ENCODE measurements around the gene JMY. TPM values are rescaled to one million over a fixed set of nuclear protein-coding genes. Genes with fewer than 3 reads are reported as not detected.

Gene JMY
- total RNA-seq, 4 donors from 2014 or later: 7.8 to 25.1 (median 14.7) TPM

GRCh38 chr5:79295029-79295428, 59.1 kb downstream of the JMY start:
- H3K4me1 ChIP-seq: no peaks in the 10 kb centered on the region
- no peak for TF ChIP-seq POLR2AphosphoS5 (IDR thresholded peaks at IDR 0.05)
- TF ChIP-seq CTCF (IDR thresholded peaks at IDR 0.05): no peak
- no peak for TF ChIP-seq POLR2A (IDR thresholded peaks at IDR 0.05)
- TF ChIP-seq EP300 (IDR thresholded peaks at IDR 0.05; ENCODE audit: low read depth): no peak
- H3K9me3 ChIP-seq: no peaks in the 10 kb centered on the region
- in situ Hi-C loops (cut with MboI; ENCODE audit: low pct_ligation_motif_present in 1 of 4, low pct_unique_long_range_greater_than_20kb in 1 of 4, low sequenced_read_pairs in 3 of 4) (no loop called here), intact Hi-C loops (cut with DNase I; ENCODE audit: low total_unique reads) (loop anchor here (10.0 kb wide), 1 partner anchor 850 kb away; no protein-coding TSS in a partner anchor)
- no peaks in the 10 kb centered on the region for H3K27me3 ChIP-seq
- H3K36me3 ChIP-seq: peaks cover 0 to 22% (median 8%) of the 10 kb centered on the region in 4 donors
- H3K4me3 ChIP-seq: no peak overlapping the region
- 85 to 95% methylated on average over 2 of the region's 2 CpGs for WGBS, 2 donors (ENCODE audit: low coverage in 1 of 2)
- no peak overlapping the region for H3K27ac ChIP-seq
- DNase-seq: no peak

GRCh38 chr5:79297661-79298060, 61.7 kb downstream of the JMY start:
- 88 to 100% methylated on average over 1 to 4 of the region's 4 CpGs for WGBS, 2 donors (ENCODE audit: low coverage in 1 of 2)
- TF ChIP-seq POLR2A (IDR thresholded peaks at IDR 0.05): no peak
- TF ChIP-seq CTCF (IDR thresholded peaks at IDR 0.05): no peak
- no peak for TF ChIP-seq EP300 (IDR thresholded peaks at IDR 0.05; ENCODE audit: low read depth)
- intact Hi-C loops (cut with DNase I; ENCODE audit: low total_unique reads): loop anchor here (10.0 kb wide), 1 partner anchor 847 kb away; no protein-coding TSS in a partner anchor
- Histone ChIP-seq H3K4me1 (no peaks in the 10 kb centered on the region), H3K27ac (no peak overlapping the region), H3K9me3 (no peaks in the 10 kb centered on the region), H3K36me3 (peaks cover 0 to 19% (median 8%) of the 10 kb centered on the region in 4 donors), H3K27me3 (no peaks in the 10 kb centered on the region), H3K4me3 (no peak overlapping the region)
- in situ Hi-C loops (cut with MboI; ENCODE audit: low pct_ligation_motif_present in 1 of 4, low pct_unique_long_range_greater_than_20kb in 1 of 4, low sequenced_read_pairs in 3 of 4): no loop called here
- no peak for DNase-seq

GRCh38 chr5:79301046-79301712, 65.2 kb downstream of the JMY start:
- Histone ChIP-seq H3K27me3 (no peaks in the 10 kb centered on the region), H3K4me1 (no peaks in the 10 kb centered on the region), H3K27ac (no peak overlapping the region), H3K9me3 (no peaks in the 10 kb centered on the region), H3K36me3 (peaks cover 0 to 22% (median 9%) of the 10 kb centered on the region in 4 donors), H3K4me3 (no peak overlapping the region)
- no peak for TF ChIP-seq POLR2AphosphoS5 (IDR thresholded peaks at IDR 0.05)
- TF ChIP-seq EP300 (IDR thresholded peaks at IDR 0.05; ENCODE audit: low read depth): no peak
- TF ChIP-seq CTCF (IDR thresholded peaks at IDR 0.05): no peak
- no peak for TF ChIP-seq POLR2A (IDR thresholded peaks at IDR 0.05)
- no peak for DNase-seq
- 83 to 88% methylated on average over 3 to 4 of the region's 4 CpGs for WGBS, 2 donors (ENCODE audit: low coverage in 1 of 2)
- intact Hi-C loops (cut with DNase I; ENCODE audit: low total_unique reads) (no loop called here), in situ Hi-C loops (cut with MboI; ENCODE audit: low pct_ligation_motif_present in 1 of 4, low pct_unique_long_range_greater_than_20kb in 1 of 4, low sequenced_read_pairs in 3 of 4) (no loop called here)

GRCh38 chr5:79302454-79302853, 66.5 kb downstream of the JMY start:
- no peak for DNase-seq
- no peaks in the 10 kb centered on the region for H3K27me3 ChIP-seq
- 97 to 100% methylated on average over 1 of the region's 1 CpG for WGBS, 2 donors (ENCODE audit: low coverage in 1 of 2)
- H3K9me3 ChIP-seq: no peaks in the 10 kb centered on the region
- H3K36me3 ChIP-seq: peaks cover 0 to 28% (median 9%) of the 10 kb centered on the region in 4 donors
- in situ Hi-C loops (cut with MboI; ENCODE audit: low pct_ligation_motif_present in 1 of 4, low pct_unique_long_range_greater_than_20kb in 1 of 4, low sequenced_read_pairs in 3 of 4): no loop called here
- H3K4me3 ChIP-seq: no peak overlapping the region
- H3K27ac ChIP-seq: no peak overlapping the region
- TF ChIP-seq POLR2AphosphoS5 (IDR thresholded peaks at IDR 0.05) (no peak), POLR2A (IDR thresholded peaks at IDR 0.05) (no peak), CTCF (IDR thresholded peaks at IDR 0.05) (no peak), EP300 (IDR thresholded peaks at IDR 0.05; ENCODE audit: low read depth) (no peak)
- H3K4me1 ChIP-seq: no peaks in the 10 kb centered on the region
- intact Hi-C loops (cut with DNase I; ENCODE audit: low total_unique reads): no loop called here
